GM03348 (cell line): ENCODE measurements around the gene ECI2.

ENCODE experiments used
- DNase-seq: peaks from one replicate; pipeline ENCODE4 v3.0.0; 2012; ENCODE audit warnings: low spot score

ECI2 gene, protein sequence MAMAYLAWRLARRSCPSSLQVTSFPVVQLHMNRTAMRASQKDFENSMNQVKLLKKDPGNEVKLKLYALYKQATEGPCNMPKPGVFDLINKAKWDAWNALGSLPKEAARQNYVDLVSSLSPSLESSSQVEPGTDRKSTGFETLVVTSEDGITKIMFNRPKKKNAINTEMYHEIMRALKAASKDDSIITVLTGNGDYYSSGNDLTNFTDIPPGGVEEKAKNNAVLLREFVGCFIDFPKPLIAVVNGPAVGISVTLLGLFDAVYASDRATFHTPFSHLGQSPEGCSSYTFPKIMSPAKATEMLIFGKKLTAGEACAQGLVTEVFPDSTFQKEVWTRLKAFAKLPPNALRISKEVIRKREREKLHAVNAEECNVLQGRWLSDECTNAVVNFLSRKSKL

DNA sequence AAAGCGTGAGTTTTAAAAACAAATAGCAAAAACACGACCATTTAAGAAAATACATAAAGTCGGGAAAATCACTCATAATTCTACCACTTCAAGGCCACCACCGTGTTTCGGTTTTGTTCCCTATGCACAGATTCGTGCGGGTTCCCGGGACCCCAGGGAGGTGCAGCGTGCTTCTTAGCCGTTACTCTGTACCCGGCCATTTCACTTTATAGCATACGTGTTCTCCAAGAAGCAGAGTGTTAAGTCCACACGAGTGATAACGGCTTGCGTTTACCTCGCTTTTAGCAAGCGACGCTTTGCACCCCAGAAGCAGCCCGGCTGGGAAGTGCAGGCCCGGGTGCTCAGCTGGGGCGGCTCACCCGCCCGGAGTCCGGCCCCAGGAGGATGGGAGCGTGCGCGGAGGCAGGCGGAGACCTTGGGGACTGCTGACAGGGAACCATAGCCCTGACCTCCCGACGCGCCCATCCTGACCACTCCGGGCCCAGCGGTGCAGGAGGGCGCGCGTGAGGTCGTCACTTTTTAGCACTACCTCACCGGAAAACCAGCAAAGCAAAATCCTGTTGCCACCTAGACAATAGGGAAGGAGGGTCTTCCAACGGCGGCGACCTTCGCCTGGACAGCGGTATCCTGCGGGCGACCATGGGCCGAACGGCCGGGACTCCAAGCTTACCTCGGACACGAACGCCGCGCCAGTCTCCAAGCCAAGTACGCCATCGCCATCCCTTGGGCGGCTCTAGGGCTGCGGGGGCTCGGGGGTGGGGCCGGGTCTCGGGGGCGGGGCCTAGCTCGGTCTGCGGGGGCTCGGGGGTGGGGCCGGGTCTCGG lies at the start of gene ECI2:
Gene ECI2 (minus strand): TSS at position 735 of the 824 bp plus-strand sequence. CDS start 15 bp downstream, at position 720.
- DNase-seq: peak; percentile 79

DNA sequence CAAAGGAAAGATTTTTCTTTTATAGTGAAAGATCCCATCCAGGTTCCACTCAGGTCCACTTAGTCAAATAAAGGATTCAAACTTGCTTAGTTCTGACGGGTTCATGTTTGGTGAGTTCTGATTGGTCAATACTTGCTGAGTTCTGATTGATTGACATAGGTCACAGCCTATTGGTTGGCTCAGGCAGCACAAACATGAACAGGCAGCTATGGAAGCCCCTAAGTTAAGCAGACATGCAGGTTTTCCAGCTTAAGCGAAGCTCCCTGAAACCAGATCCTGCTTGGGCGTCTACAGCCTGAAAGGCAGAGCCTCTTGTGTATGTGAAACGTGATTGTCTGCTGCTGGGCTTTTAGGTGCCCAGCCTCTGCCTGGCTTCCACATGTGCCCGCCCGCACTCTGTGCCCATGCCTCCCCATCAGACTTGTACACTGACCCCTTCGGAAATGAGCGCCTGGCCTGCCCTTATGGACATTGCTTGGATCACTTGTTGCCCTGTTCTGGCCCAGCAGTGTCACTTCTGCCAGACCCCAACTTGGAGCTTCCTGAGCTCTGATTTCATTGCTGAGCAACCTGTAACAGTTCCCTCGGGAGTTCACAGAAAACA lies 45.4 kb upstream of the ECI2 start:
- peak; percentile 52 for DNase-seq

DNA sequence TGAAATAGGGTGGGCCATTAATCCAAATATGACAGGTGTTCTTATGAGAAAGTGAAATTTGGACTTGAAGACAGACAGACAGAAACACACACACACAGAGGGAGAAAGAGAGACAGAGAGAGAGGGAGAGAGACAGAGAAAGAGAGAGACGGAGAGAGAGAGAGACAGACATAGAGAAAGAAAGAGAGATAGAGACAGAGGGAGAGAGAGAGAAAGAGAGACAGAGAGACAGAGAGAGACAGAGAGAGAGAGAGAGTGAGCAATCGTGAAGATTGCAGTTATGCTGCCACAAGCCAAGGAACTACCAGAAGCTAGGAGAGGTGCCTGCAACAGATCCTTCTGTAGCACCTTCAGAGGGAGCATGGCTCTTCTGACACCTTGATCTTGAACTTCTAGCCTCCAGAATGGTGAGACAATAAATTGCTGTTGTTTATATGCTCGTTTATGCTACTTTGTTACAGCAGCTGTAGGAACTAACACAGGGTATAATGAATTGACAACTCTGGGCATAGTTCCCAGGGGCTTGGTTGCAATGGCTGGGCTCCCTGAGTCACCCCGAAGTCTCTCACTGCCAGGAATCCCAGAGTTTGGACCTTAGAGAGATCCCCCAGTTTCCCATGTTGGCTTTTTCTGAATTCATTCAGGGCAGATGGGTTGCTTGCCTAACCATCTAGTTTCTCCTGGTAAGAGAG lies 44.7 kb upstream of the ECI2 start:
- DNase-seq: no peak

DNA sequence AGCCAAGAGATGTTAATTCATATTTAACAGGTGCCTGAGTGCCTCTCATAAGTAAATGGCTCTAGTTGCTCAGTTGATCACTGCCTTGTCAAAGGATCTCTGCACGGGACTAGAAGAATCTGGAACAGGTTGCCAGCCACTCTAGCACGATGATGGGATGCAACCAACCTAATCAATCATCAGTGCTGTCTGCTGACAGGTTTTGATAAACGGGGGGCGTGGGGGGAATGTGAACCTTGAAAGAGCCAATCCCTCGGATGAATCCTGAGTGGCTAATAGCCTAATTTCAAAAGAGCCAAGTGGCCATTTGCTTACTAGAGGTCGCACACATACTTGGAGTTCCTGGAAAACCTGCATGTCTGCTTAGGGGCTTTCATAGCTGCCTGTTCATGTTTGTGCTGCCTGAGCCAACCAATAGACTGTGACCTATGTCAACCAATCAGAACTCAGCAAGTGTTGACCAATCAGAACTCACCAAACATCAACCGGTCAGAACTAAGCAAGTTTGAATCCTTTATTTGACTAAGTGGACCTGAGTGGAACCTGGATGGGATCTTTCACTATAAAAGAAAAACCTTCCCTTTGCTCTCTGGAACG lies 43.5 kb upstream of the ECI2 start:
- no peak for DNase-seq

DNA sequence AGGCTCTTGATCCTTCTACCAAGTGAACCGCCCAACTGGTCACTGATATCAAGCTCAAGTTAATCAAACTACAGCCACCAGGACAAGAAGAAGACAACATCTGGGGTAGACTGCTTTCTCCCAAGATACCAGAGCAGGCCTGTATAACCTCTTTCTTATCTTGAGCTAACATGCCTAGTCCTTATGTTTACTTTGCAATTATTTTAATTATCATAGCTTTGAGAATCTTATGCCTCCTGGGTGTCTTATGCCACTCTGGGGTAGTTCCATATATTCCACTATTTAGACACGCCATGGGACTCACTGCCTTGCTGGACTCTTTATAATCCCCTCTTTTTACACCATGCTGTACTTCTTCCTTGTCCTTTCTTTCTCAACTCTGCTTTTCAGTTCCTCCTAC lies 41.5 kb upstream of the ECI2 start:
- DNase-seq: no peak

DNA sequence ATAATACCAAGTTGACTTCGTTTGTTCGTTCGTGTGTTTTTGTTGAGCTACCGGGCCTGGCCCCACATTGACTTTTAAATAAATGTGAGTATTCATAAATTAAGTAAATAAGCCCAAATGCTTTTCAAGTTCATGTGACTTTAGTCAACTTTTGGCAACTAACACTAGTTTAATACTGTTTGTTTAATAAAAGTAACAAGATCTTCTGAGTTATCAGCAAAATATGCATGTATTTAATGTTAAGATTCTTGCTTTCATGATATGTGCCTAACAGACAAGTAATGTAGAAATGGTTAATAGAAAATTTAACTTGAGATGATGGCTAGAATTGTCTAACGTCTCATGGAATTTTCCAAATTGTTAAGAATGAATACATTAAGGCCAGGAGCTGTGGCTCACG lies 38.7 kb upstream of the ECI2 start:
- no peak for DNase-seq

DNA sequence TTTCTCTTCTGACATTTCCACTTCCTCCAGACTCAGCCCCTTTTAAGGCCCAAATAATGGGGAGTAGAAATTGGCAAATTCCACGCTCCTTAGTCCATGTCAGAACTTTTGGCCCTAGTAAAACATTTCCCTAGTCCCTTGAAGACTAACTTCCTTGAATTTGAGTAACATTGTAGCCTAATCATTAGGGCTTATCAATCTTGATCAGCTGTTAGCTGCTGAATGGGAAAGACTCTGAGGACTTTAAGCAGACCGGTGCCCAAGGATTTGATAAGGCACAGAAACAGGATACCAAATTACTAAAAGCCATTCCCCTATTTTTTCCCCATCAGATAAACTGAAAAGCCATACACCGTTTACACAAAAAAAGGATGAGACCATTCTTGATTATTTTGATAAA lies 37.0 kb upstream of the ECI2 start:
- no peak for DNase-seq

DNA sequence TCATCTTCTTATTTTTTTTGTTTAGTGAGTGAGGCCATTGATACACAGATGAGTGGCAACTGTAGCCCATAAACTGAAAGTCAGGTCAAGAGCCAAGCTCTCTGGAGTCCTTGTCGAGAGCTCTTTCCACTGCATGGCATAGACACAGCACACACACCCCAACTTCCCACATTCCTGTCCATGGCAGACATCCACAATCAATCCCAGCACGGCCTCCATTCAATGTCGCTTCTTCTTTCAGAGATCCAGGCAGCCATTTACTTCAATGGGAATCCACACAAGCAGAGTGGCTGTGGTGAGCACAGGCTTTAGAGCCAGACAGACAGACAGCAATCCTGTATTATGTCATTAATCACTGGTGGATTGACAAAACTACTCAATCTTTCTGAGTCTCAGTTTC lies 34.9 kb upstream of the ECI2 start:
- no peak for DNase-seq

DNA sequence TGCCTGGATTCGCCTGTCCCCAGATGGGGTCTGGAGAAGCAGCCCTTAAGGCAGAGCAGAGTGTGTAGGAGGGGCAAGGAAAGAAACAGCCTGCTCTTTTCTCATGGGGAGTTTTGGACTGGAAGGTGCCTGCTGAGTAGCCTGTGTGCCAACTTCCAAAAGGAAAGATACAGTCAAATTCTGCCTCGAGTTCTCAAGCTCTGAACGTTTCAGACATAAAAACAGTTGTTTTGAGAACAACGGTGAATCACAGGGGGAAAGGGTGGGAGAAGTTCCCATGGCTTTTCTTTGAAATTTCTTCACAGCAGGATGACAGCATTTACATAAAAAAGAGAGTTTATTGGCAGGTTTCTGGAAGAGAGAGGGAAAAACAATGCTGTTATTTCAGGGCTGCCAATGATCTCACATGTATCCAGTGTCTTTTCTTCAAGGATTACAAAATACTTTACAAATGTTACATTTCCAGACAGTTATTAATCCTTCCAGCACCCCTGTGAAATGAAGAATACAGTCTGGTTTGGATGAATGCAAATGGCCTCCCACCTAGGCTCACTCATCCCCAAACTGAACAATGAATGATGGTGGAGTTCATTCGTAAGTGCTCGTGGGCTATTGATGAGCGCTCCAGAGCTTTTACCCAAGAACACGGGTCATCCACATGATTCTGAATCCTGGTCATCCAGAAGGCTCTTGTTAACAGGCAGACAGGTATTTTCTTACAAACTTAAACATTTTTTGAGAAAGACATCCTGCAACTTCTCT lies 33.8 kb upstream of the ECI2 start:
- DNase-seq: peak; percentile 35

DNA sequence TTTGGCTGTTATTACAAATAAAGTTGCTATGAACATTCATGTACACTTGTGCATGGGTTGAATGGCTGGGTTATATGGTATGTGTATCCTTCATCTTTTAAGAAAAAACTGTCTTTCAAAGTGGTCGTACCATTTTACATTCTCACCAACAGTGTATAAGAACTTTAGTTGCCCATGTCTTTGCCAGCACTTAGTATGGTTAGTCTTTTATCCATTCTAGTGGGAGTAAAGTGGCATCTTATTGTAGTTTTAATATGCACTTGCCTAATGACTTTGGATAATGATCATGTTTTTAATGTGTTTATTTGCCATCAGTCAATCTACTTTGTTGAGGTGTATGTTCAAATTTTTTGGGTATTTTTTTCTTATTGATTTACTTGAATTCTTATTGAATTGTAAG lies 32.5 kb upstream of the ECI2 start:
- no peak for DNase-seq

DNA sequence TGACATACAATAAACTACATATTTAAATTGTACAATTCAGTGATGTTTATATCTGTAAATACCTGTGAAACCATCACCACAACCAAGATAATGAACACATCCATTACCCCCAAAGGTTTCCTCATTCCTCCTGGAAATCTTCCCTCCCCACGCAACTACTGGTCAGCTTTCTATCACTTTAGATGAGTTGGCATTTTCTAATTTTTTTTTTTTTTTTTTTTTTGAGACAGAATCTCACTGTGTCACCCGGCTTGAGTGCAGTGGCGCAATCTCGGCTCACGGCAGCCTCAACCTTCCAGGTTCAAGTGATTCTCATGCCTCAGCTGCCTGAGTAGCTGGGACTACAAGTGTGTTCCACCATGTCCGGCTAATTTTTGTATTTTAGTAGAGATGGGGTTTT lies 31.7 kb upstream of the ECI2 start:
- no peak for DNase-seq

DNA sequence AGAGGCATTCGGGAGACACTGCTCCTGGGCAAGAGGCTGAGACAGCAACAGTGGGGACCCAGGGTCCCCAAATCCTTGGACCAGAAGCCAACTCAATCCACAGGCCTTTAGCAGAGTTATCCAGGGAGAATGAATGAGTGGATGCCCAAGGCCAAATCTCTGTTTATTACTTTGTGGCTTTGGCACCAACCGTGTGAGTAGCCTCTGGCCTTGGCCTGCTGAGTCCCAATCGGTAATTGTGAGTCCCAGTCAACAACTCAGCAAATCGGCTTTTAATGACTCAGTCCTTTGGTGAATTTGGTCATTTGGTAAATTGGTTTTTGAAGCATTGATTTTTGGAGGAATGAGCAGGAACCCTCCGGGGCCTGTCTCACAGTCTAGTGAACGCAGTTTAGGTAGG lies 29.1 kb upstream of the ECI2 start:
- no peak for DNase-seq

DNA sequence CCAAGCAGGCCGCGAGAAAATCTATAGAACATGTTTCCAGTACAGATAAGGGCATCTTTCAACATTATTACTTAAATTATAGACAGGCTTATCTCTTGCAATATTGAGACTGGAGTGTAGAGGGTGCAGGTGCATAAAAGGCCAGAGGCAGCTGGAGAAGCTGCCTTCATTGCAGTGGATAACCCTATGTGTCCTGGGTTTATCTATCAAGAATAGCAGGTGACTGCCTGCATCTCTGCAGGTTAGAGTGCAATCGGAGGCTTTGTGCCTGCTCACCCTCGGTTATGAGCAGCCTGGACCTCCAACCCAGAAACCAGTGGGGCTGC lies 28.7 kb upstream of the ECI2 start:
- DNase-seq: no peak

DNA sequence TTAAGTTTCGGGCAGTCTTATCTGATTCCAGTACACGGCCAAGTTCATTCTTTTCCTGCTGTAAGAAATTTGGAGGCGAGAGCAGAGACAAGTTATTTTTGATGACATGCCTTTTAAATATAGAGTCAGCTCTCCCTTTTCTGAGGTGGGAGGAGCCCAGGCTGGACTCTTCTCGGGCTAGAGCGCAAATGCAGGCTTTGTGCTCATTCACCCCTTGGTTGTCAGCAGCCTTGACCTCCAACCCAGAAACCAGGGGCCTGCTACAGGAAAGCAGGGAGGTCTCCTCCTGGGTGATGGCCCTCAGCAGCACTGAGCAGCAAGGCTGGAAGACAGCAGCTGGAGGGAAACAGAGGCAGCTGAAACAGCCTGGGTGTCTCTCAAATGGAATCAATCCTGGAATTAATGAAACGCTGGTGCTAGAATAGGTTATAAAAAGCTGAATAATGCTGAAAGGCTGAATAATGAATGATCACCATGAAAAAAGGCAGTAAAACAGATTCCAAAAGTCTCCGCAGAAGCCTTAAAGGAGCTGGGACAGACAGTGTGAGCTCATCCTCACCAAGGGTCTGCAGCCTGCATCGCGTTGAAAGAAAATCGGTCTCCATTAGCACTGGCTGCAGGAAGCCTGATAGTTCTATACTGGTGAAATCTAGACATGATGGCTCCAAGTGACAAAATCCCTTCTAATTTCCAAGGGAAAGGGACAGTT lies 28.2 kb upstream of the ECI2 start:
- DNase-seq: no peak

DNA sequence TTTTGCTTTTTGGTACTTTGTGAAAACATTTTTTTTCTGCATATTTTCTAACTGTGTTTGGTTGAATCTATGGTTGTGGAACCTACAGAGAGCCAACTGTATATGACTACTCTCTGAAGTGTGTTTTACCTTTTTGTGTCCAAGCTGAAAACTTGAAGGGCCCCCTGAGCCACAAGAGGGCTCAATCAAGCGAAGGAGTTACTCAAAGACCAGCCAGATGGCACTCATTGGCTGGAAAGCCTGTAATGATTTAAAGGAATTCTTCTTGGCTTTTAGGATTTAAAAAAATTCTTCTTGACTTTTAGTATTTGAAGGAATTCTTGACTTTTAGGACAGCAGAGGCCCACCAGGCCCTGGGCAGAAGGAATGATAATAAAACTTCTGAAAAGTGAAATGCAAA lies 27.0 kb upstream of the ECI2 start:
- DNase-seq: no peak

DNA sequence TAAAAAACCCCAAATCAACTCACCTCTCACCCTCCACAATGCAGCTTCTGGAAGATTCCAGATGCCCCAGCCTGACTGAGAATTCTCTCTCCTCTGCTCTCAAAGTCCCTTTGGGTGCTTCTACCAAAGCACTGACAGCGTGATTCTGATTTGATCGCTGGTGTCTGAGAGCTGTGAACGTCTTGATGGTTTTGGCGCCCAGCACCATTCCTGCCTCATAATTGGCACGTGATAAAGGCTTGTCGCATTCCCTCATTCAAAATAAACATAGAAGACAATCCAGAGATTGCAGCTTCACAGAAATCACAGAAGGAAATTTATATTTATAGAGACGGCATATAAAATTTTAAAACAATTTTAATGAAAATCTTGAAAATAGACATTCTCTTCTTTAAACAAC lies 24.1 kb upstream of the ECI2 start:
- no peak for DNase-seq

DNA sequence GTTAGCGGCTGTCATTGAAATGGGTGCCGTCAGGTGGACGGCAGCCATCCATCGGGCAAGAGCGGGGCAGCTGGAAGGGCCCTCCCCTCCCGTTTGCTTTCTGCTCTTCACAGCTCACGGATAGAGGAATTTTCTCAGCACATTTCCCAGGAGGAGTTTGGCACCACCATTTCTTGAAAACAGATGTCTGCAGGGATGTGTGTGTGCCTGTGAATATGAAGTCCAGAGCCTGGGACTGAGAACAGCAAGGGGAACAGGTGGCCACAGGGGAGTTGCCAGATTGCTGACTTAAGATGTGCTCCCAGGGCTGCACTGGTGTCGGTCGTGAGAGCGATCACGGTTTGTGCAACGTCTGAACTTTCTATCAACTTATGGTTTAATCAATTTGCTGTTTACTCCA lies 22.1 kb upstream of the ECI2 start:
- DNase-seq: no peak

DNA sequence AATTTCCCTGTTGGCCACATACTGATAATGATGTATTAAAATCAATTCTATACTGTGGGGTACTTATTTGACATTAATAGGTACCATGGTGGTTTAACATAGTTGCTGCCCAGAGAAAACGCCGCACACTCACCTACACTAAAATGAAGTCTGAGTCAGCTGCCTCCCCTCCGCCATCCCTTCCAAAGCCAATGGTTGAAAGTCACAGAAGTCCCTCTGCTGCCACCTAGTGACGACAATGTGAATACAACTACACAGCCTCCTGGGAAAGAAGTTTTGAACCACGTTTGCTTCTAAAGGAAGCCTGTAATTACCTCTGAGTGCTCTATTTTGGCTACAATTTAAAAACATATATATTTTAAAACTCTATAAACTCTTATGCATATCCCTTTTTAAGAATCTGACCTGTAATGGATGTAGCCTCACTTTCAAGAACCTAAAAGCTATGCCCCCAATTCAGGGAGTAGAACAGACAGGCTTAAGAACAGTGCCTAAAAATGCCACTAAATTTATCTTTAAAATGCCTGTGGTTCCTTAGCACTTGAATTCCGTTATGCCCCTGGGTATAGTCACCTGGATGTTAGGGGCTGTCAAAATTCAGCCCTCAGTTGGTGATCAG lies 20.6 kb upstream of the ECI2 start:
- peak; percentile 88 for DNase-seq

DNA sequence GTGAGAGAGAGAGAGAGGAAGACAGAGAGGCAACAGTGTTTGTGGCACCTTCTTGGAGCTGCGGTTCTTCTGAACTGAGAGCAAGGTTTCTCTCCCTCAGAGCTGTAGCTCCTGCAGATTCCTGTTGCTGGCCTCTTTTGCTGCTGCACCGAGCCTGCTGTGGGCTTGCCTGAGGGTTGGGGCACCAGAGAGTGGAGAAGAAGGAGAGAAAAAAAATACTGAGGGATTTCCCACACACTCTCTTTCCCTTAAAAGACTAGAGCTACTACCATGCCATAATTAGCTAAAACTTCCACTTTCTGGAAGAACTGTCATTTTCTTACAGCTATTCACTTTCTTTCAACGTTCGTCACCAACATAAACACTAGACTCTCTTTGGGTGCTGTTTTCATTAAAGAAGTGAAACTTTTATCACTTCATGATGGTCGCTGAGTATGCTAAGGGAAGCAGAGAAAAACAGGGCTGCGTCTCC lies 18.2 kb upstream of the ECI2 start:
- no peak for DNase-seq

DNA sequence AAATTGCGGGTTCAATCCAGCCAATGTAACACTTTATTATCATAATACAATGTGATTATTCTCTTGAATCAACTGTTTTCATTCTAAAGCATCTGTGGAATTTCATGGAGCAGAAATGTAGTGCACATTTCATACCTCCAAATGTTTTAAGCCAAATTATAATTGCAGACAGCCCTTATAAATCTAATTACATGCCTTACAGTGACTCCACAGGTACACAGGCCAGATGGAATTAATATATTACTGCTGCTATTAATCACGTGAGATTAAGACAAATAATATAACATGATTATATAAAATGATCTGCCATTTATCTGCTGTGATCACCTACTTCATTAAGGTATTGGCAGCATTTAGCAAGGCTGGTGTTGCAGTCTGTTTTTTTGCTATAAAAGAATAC lies 9.7 kb upstream of the ECI2 start:
- no peak for DNase-seq
